GM10248 (cell line): ENCODE results near the gene METTL13.

Source experiments
- CTCF ChIA-PET: fragments of 300-600 bp; sonication (Branson Sonifier 250); formaldehyde crosslinking; extraction: SDS; loops from one replicate; lab custom pipeline; 2021; ENCODE audit warnings: antibody characterized with exemption; lab: Yijun Ruan, JAX
- POLR2A ChIA-PET: fragments of 350-650 bp; sonication (Branson Sonifier 250); formaldehyde crosslinking; extraction: SDS; loops from one replicate; lab custom pipeline; 2020; ENCODE audit warnings: antibody characterized with exemption; lab: Yijun Ruan, JAX
- DNase-seq: peaks from one replicate; pipeline ENCODE4 v3.0.0; 2012; ENCODE audit errors: extremely low spot score
- CTCF ChIP-seq: IDR thresholded peaks from 2 replicates; pipeline ENCODE4 v1.5.1; 2012; ENCODE audit warnings: mild to moderate bottlenecking, low read depth; ENCODE audit errors: extremely low read depth, missing control alignments, control extremely low read depth

Gene METTL13

GRCh38 chr1:171783816-171784530 is 2.5 kb downstream of the METTL13 start:
- DNase-seq, result no peak
- POLR2A ChIA-PET, result no interaction called here
- no peak for TF ChIP-seq CTCF
- CTCF ChIA-PET, result interaction anchor here (1.3 to 3.8 kb wide), 4 partner anchors 16 to 299 kb away, joined by 5 to 28 read pairs (median 7); partner anchors contain the start of gene PRRC2C

GRCh38 chr1:171784784-171785183 is 3.3 kb downstream of the METTL13 start:
- ChIA-PET CTCF (interaction anchor here (1.3 to 3.8 kb wide), 7 partner anchors 9 to 300 kb away, joined by 5 to 28 read pairs (median 8); partner anchors contain the start of gene PRRC2C), POLR2A (no interaction called here)
- TF ChIP-seq CTCF, result no peak
- peak; percentile 36 for DNase-seq

GRCh38 chr1:171785766-171786165 is 4.3 kb downstream of the METTL13 start:
- TF ChIP-seq CTCF, result no peak
- CTCF ChIA-PET, result interaction anchor here (1.3 to 3.8 kb wide), 6 partner anchors 9 to 301 kb away, joined by 5 to 28 read pairs (median 8); partner anchors contain the start of gene PRRC2C
- POLR2A ChIA-PET, result no interaction called here

GRCh38 chr1:171786534-171786933 is 5.1 kb downstream of the METTL13 start:
- DNase-seq, result no peak
- TF ChIP-seq CTCF, result no peak
- ChIA-PET CTCF (interaction anchor here (1.9 to 3.8 kb wide), 3 partner anchors 11 to 16 kb away, joined by 8 to 28 read pairs (median 9); no protein-coding TSS in a partner anchor), POLR2A (no interaction called here)

More at GRCh38 chr1:171785766-171786165, 4.3 kb downstream of the METTL13 start:
- no peak for DNase-seq

- POLR2A ChIA-PET, result no interaction called here
These were observed 6.4 kb downstream of the METTL13 start for GRCh38 chr1:171787686-171788480.

More at GRCh38 chr1:171787686-171788480, 6.4 kb downstream of the METTL13 start:
- TF ChIP-seq CTCF, result no peak
- no peak for DNase-seq
- CTCF ChIA-PET, result interaction anchor here (1.2 to 1.6 kb wide), 2 partner anchors 13 to 14 kb away, joined by 6 read pairs; no protein-coding TSS in a partner anchor
